Fibroblast of lung (primary cell): ENCODE results near the gene GCSAM. TPM values are rescaled to one million over a fixed set of nuclear protein-coding genes. Genes with fewer than 3 reads are reported as not detected.

Source experiments
- DNase-seq, 2 donors: peaks; one replicate each; pipeline versions ENCODE4 v3.0.0 to v3.0.0-alpha.2; 2010; ENCODE audit warnings: low read depth in 2 of 2
- H2AFZ ChIP-seq: 2 replicates; pipeline ENCODE4 v1.5.1; 2012; ENCODE audit warnings: low read length, control low read depth, inconsistent platforms
- H3K27ac ChIP-seq: 2 replicates; pipeline ENCODE4 v1.5.1; 2011; ENCODE audit warnings: low read length, control low read depth; ENCODE audit not compliant: insufficient read depth
- H3K27me3 ChIP-seq: 2 replicates; pipeline ENCODE4 v1.5.1; 2011; ENCODE audit warnings: mild to moderate bottlenecking, low read length; ENCODE audit not compliant: control insufficient read depth, insufficient read depth
- H3K36me3 ChIP-seq: 2 replicates; pipeline ENCODE4 v1.5.1; 2011; ENCODE audit warnings: low read length; ENCODE audit not compliant: control insufficient read depth, insufficient read depth
- H3K4me1 ChIP-seq: 2 replicates; pipeline ENCODE4 v1.5.1; 2011; ENCODE audit warnings: low read length; ENCODE audit not compliant: control insufficient read depth, insufficient read depth; ENCODE audit errors: extremely low read depth
- H3K4me2 ChIP-seq: 2 replicates; pipeline ENCODE4 v1.5.1; 2011; ENCODE audit warnings: low read length, control low read depth; ENCODE audit not compliant: insufficient read depth; ENCODE audit errors: extremely low read depth
- H3K4me3 ChIP-seq, 4 experiments: fragments of 200-600 bp in 1 of 4; sonication (generic) in 1 of 4; replicated peaks in 1 of 4; 2 replicates each; pipeline ENCODE4 v1.5.1; 2011 to 2016; ENCODE audit warnings: low read length in 4 of 4, low read depth in 3 of 4, mild to moderate bottlenecking in 3 of 4, control low read depth in 2 of 4, inconsistent platforms in 1 of 4, mixed read lengths in 1 of 4; ENCODE audit not compliant: insufficient read depth in 1 of 4; ENCODE audit errors: control extremely low read depth in 1 of 4
- H3K79me2 ChIP-seq: 2 replicates; pipeline ENCODE4 v1.5.1; 2012; ENCODE audit warnings: mild to moderate bottlenecking, low read length, inconsistent platforms; ENCODE audit not compliant: control insufficient read depth, insufficient read depth
- H3K9ac ChIP-seq: 2 replicates; pipeline ENCODE4 v1.5.1; 2011; ENCODE audit warnings: mild to moderate bottlenecking, low read length, control low read depth; ENCODE audit not compliant: insufficient read depth
- H3K9me3 ChIP-seq: 2 replicates; pipeline ENCODE4 v1.5.1; 2012; ENCODE audit warnings: low read depth, low read length; ENCODE audit not compliant: control insufficient read depth, insufficient read depth
- H4K20me1 ChIP-seq: 2 replicates; pipeline ENCODE4 v1.5.1; 2011; ENCODE audit warnings: low read length; ENCODE audit not compliant: control insufficient read depth, insufficient read depth; ENCODE audit errors: extremely low read depth
- EZH2 ChIP-seq: IDR thresholded peaks from 2 replicates; pipeline ENCODE4 v1.5.1; 2012; ENCODE audit warnings: low read length, control low read depth, mild to moderate bottlenecking; ENCODE audit errors: missing control alignments
- polyA minus RNA-seq: library from RNA; depleted of rRNA, polyadenylated mRNA; stranded (reverse); fragments of >200 nt; gene quantifications from 2 replicates; pipeline ENCODE4 v1.2.3, GENCODE V29; 2011; ENCODE audit warnings: low replicate concordance
- polyA plus RNA-seq, 2 donors: library from polyadenylated mRNA; depleted of rRNA in 1 of 2; stranded (reverse) in 1 of 2; unstranded in 1 of 2; fragments of >200 nt; gene quantifications; 2 replicates each; pipeline ENCODE4 v1.2.1, GENCODE V29; 2011 to 2012; ENCODE audit warnings: missing spikeins in 1 of 2
- total RNA-seq: library from RNA; depleted of rRNA; stranded (reverse); fragments of >200 nt; gene quantifications from 2 replicates; pipeline ENCODE4 v1.2.1, GENCODE V29; 2014
- TF ChIP-seq, protein P1 (sequence below), 2 donors: IDR thresholded peaks in 1 of 2; conservative IDR thresholded peaks in 1 of 2; 1 replicate in 1 of 2; 2 replicates in 1 of 2; pipeline ENCODE4 v1.5.1; 2011 to 2012; ENCODE audit warnings: low read length in 2 of 2, control low read depth in 1 of 2, inconsistent platforms in 1 of 2, low read depth in 1 of 2, mild to moderate bottlenecking in 1 of 2

Gene GCSAM, protein sequence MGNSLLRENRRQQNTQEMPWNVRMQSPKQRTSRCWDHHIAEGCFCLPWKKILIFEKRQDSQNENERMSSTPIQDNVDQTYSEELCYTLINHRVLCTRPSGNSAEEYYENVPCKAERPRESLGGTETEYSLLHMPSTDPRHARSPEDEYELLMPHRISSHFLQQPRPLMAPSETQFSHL
- total RNA-seq (not detected in 2 replicates), polyA plus RNA-seq (not detected in 2 replicates), polyA minus RNA-seq (not detected in 2 replicates)
- 0.10 and 0.17 TPM in 2 replicates for polyA plus RNA-seq (2012)

DNA sequence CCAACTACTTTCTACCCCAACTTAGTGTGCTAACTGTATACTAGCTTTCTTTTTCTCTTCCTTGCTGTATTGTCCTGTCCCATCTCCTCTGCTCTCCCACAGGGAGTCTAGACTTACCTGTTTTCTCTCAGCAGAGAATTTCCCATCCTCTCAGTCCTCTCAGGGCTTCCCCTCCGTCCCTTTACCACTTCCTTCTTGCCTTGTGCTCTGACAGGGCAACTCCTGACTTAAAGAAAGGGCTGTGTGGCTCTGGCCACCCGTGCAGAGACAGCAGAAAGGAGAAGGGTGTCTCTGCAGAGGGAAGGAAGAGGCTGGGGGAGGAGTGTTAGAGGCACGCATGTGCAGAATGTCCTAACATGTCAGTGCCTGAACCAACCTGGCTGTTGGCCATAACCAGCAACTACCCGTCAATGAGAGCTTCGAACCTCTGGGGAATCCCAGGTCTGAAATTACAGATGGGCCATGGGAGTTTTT lies at the start of gene GCSAM:
TSS of gene GCSAM (minus strand) at position 274 of the 474 bp plus-strand sequence. CDS start at position 146, 128 bp downstream.
- H3K36me3 ChIP-seq, result no peaks in the 10 kb centered on the region
- no peaks in the 10 kb centered on the region for H3K79me2 ChIP-seq
- H3K4me1 ChIP-seq, result no peaks in the 10 kb centered on the region
- no peak within 1 kb of the TSS for H3K9ac ChIP-seq
- no peak for DNase-seq
- no peak within 1 kb of the TSS for H3K4me2 ChIP-seq
- H3K9me3 ChIP-seq, result no peaks in the 10 kb centered on the region
- no peaks in the 10 kb centered on the region for H4K20me1 ChIP-seq
- H3K4me3 ChIP-seq, result no peak within 1 kb of the TSS
- no peaks in the 10 kb centered on the region for H3K27me3 ChIP-seq
- H2AFZ ChIP-seq, result peak within 1 kb of the TSS; percentile 20
- TF ChIP-seq, protein P1, sequence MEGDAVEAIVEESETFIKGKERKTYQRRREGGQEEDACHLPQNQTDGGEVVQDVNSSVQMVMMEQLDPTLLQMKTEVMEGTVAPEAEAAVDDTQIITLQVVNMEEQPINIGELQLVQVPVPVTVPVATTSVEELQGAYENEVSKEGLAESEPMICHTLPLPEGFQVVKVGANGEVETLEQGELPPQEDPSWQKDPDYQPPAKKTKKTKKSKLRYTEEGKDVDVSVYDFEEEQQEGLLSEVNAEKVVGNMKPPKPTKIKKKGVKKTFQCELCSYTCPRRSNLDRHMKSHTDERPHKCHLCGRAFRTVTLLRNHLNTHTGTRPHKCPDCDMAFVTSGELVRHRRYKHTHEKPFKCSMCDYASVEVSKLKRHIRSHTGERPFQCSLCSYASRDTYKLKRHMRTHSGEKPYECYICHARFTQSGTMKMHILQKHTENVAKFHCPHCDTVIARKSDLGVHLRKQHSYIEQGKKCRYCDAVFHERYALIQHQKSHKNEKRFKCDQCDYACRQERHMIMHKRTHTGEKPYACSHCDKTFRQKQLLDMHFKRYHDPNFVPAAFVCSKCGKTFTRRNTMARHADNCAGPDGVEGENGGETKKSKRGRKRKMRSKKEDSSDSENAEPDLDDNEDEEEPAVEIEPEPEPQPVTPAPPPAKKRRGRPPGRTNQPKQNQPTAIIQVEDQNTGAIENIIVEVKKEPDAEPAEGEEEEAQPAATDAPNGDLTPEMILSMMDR (conservative IDR thresholded peaks at IDR 0.05 in 1 of 2, IDR thresholded peaks at IDR 0.05 in 1 of 2; ENCODE audit: low read depth in 1 of 2, low read length in 2 of 2), result no peak
- no peak for TF ChIP-seq EZH2
- no peak within 1 kb of the TSS for H3K27ac ChIP-seq

DNA sequence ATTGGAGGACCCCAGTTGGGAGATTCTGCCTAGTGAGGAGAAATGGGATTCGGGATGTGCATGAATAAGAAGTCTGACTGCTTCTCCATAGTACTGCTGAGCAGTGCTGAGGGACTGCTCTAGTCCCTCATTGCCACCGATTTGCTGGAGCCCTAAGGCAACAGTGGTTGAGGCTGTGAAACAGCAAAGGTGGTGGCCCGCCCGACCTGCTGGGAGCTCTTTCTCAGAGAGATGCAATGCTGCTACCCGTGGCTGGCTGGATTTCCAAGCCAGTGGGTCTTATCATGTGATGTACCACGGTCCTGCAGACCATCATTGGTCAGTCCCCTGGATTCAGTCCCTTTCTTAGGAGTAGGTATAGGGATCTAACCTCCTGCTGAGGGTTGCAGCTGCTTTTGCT lies 42.6 kb upstream of the GCSAM start:
- H4K20me1 ChIP-seq, result no peaks in the 10 kb centered on the region
- H3K9ac ChIP-seq, result no peak overlapping the region
- no peak overlapping the region for H3K27ac ChIP-seq
- DNase-seq, result no peak
- no peak overlapping the region for H3K4me3 ChIP-seq
- H3K4me1 ChIP-seq, result no peaks in the 10 kb centered on the region
- H3K36me3 ChIP-seq, result no peaks in the 10 kb centered on the region
- no peaks in the 10 kb centered on the region for H3K27me3 ChIP-seq
- TF ChIP-seq EZH2, result no peak
- TF ChIP-seq, protein P1 (conservative IDR thresholded peaks at IDR 0.05 in 1 of 2, IDR thresholded peaks at IDR 0.05 in 1 of 2; ENCODE audit: low read depth in 1 of 2, low read length in 2 of 2), result no peak
- H3K79me2 ChIP-seq, result no peaks in the 10 kb centered on the region
- no peaks in the 10 kb centered on the region for H3K9me3 ChIP-seq
- H3K4me2 ChIP-seq, result no peak overlapping the region
- no peak overlapping the region for H2AFZ ChIP-seq

DNA sequence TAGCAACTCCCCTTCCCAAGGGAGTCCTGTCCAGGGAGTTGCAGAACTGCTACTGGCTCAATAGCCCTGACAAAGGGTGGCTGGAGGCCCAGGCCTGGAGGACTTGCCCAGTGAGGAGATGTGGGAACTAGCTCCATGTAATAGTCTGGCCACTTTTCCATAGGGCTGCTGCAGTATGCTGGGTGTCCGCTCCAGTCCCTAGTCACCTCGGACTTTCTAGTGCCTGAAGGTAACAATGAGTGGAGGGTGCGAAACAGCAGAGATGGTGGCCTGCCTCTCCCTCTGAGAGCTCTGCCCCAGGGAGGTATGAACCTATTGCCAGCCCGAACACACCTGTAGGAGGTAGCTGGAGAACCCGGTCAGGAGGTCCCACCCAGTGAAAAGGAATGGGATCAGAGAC lies 42.0 kb upstream of the GCSAM start:
- Histone ChIP-seq H2AFZ (no peak overlapping the region), H3K27me3 (no peaks in the 10 kb centered on the region), H3K79me2 (no peaks in the 10 kb centered on the region), H3K4me2 (no peak overlapping the region), H4K20me1 (no peaks in the 10 kb centered on the region), H3K4me3 (no peak overlapping the region), H3K9me3 (no peaks in the 10 kb centered on the region), H3K9ac (no peak overlapping the region), H3K36me3 (no peaks in the 10 kb centered on the region), H3K4me1 (no peaks in the 10 kb centered on the region), H3K27ac (no peak overlapping the region)
- TF ChIP-seq EZH2, result no peak
- TF ChIP-seq, protein P1 (conservative IDR thresholded peaks at IDR 0.05 in 1 of 2, IDR thresholded peaks at IDR 0.05 in 1 of 2; ENCODE audit: low read depth in 1 of 2, low read length in 2 of 2), result no peak
- no peak for DNase-seq
